Osteocyte (in vitro differentiated cells): ENCODE data around the gene CHCHD4. TPM values are rescaled to one million over a fixed set of nuclear protein-coding genes. Genes with fewer than 3 reads are reported as not detected.
A peak's percentile ranks its signal among the peaks of the same experiment; 100 is the strongest.

Experiments used
- DNase-seq: peaks from one replicate; pipeline ENCODE4 v3.0.0; 2021; ENCODE audit warnings: mixed read lengths; ENCODE audit not compliant: unreplicated experiment; ENCODE audit errors: extremely low spot score
- H3K27ac Mint-ChIP-seq: one replicate; pipeline ENCODE4 v1.8.0; 2021; ENCODE audit warnings: mild to moderate bottlenecking, mixed read lengths; ENCODE audit not compliant: unreplicated experiment
- H3K27me3 Mint-ChIP-seq: one replicate; pipeline ENCODE4 v1.8.0; 2021; ENCODE audit warnings: mixed read lengths; ENCODE audit not compliant: unreplicated experiment
- H3K36me3 Mint-ChIP-seq: one replicate; pipeline ENCODE4 v1.8.0; 2021; ENCODE audit warnings: mixed read lengths; ENCODE audit not compliant: unreplicated experiment
- H3K4me1 Mint-ChIP-seq: one replicate; pipeline ENCODE4 v1.8.0; 2021; ENCODE audit warnings: mixed read lengths; ENCODE audit not compliant: unreplicated experiment
- H3K4me3 Mint-ChIP-seq: one replicate; pipeline ENCODE4 v1.8.0; 2021; ENCODE audit warnings: mild to moderate bottlenecking, moderate library complexity, mixed read lengths; ENCODE audit not compliant: unreplicated experiment
- H3K9me3 Mint-ChIP-seq: one replicate; pipeline ENCODE4 v1.8.0; 2021; ENCODE audit warnings: mixed read lengths; ENCODE audit not compliant: unreplicated experiment
- total RNA-seq: library from RNA; stranded (reverse); gene quantifications from 2 replicates; pipeline ENCODE4 v1.2.1, GENCODE V29; 2021
- TF ChIP-seq, protein P1 (sequence below): fragments of 200-600 bp; sonication (generic); IDR thresholded peaks from 2 replicates; pipeline ENCODE4 v1.5.0; 2021; ENCODE audit warnings: antibody characterized with exemption, mild to moderate bottlenecking, moderate library complexity

CHCHD4 gene
- total RNA-seq, 1 donor from 2014 or later: 7.2 TPM

- Mint-ChIP-seq H3K27ac (no peak overlapping the region), H3K4me1 (peaks cover 18% of the 10 kb centered on the region), H3K9me3 (no peaks in the 10 kb centered on the region), H3K4me3 (no peak overlapping the region), H3K36me3 (peaks cover 64% of the 10 kb centered on the region), H3K27me3 (no peaks in the 10 kb centered on the region)
- TF ChIP-seq, protein P1, sequence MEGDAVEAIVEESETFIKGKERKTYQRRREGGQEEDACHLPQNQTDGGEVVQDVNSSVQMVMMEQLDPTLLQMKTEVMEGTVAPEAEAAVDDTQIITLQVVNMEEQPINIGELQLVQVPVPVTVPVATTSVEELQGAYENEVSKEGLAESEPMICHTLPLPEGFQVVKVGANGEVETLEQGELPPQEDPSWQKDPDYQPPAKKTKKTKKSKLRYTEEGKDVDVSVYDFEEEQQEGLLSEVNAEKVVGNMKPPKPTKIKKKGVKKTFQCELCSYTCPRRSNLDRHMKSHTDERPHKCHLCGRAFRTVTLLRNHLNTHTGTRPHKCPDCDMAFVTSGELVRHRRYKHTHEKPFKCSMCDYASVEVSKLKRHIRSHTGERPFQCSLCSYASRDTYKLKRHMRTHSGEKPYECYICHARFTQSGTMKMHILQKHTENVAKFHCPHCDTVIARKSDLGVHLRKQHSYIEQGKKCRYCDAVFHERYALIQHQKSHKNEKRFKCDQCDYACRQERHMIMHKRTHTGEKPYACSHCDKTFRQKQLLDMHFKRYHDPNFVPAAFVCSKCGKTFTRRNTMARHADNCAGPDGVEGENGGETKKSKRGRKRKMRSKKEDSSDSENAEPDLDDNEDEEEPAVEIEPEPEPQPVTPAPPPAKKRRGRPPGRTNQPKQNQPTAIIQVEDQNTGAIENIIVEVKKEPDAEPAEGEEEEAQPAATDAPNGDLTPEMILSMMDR: no peak
- DNase-seq: no peak
These were observed 44.8 kb upstream of the CHCHD4 start for GRCh38 chr3:14169435-14169834.

DNA sequence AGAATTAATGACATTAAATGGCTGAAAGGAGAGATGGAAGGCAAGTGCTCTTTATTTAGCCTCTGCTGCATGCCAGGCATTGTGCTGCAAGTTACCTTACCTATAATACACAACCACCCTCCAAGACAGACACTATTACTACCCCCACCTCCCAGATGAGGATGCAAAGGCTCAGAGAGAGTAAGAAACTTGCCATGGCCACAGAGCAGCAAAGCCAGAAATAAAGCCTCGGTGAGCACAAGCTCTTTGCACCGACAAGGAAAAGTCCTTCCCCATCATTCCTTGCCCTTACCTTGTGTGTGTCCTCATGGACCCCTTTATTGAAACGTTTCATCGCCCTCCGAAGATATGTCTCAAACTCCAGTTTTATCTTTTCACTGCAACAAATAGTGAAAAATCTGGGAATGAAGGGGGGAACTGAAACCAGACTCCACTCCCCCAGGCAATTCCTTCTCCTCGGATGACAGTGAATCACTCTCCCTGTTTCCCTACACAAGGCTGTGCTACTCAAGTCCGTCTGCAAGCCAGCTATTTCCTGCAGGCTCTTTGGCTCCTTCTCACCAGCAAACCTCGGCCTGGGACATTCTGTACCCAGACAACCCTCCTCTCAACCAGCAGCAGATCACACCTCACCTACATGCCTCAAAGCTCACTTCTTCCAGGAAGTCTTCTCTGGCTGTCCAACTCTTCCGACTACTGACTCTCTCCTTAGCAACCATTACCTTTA, 42.4 kb upstream of the CHCHD4 start:
- H3K27ac Mint-ChIP-seq: peak overlapping the region; percentile 76
- peaks cover 83% of the 10 kb centered on the region for H3K36me3 Mint-ChIP-seq
- peaks cover 8% of the 10 kb centered on the region for H3K9me3 Mint-ChIP-seq
- no peak for DNase-seq
- H3K4me1 Mint-ChIP-seq: peaks cover 15% of the 10 kb centered on the region
- H3K27me3 Mint-ChIP-seq: no peaks in the 10 kb centered on the region
- no peak overlapping the region for H3K4me3 Mint-ChIP-seq
- TF ChIP-seq, protein P1: no peak

- Mint-ChIP-seq H3K4me1 (peaks cover 2% of the 10 kb centered on the region), H3K27ac (no peak overlapping the region), H3K36me3 (peaks cover 91% of the 10 kb centered on the region), H3K27me3 (no peaks in the 10 kb centered on the region), H3K4me3 (no peak overlapping the region), H3K9me3 (peaks cover 21% of the 10 kb centered on the region)
- DNase-seq: no peak
- TF ChIP-seq, protein P1: no peak
These were observed 37.5 kb upstream of the CHCHD4 start for GRCh38 chr3:14162178-14162577.

DNA sequence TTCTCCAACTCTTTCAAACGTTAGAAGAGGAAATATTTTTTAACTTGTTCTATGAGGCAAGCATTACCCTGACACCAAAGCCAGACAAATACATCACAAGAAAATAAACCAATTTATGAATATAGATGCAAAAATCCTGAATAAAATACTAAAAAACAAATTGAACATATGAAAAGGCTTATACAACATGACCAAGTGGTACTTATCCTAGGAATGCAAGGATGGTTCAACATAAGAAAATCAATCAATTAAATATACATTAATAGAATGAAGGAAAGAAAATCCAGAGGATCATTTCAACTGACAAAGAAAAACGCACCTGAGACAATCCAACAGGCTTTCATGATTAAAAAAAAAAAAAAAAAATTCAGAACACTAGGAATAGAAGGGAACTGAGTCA, 36.6 kb upstream of the CHCHD4 start:
- H3K27ac Mint-ChIP-seq: no peak overlapping the region
- DNase-seq: no peak
- H3K9me3 Mint-ChIP-seq: peaks cover 21% of the 10 kb centered on the region
- TF ChIP-seq, protein P1: no peak
- H3K27me3 Mint-ChIP-seq: no peaks in the 10 kb centered on the region
- H3K4me3 Mint-ChIP-seq: no peak overlapping the region
- H3K36me3 Mint-ChIP-seq: peaks cover 84% of the 10 kb centered on the region
- no peaks in the 10 kb centered on the region for H3K4me1 Mint-ChIP-seq

GRCh38 chr3:14159426-14159825, 34.8 kb upstream of the CHCHD4 start:
- Mint-ChIP-seq H3K27me3 (no peaks in the 10 kb centered on the region), H3K27ac (no peak overlapping the region), H3K9me3 (peaks cover 21% of the 10 kb centered on the region), H3K4me1 (no peaks in the 10 kb centered on the region), H3K4me3 (no peak overlapping the region), H3K36me3 (peaks cover 75% of the 10 kb centered on the region)
- no peak for DNase-seq
- TF ChIP-seq, protein P1: no peak
